Left renal pelvis (tissue), 4 donors: Measurements from ENCODE around the gene POU3F2. TPM values are rescaled to one million over a fixed set of nuclear protein-coding genes. Genes with fewer than 3 reads are reported as not detected.
A peak's percentile ranks its signal among the peaks of the same experiment; 100 is the strongest.

ENCODE experiments used
- DNase-seq, 4 donors: peaks; one replicate each; pipeline ENCODE4 v3.0.0-alpha.2; 2013; ENCODE audit warnings: low read depth in 4 of 4, low spot score in 3 of 4
- polyA plus RNA-seq, 4 donors: library from polyadenylated mRNA; unstranded; fragments of 120-200 nt; gene quantifications; one replicate each; pipeline ENCODE4 v1.2.1, GENCODE V29; 2013; ENCODE audit not compliant: insufficient read length in 4 of 4

The POU3F2 gene
- under 1 TPM; 0.04 to 0.10 (median 0.06) TPM for polyA plus RNA-seq

DNA sequence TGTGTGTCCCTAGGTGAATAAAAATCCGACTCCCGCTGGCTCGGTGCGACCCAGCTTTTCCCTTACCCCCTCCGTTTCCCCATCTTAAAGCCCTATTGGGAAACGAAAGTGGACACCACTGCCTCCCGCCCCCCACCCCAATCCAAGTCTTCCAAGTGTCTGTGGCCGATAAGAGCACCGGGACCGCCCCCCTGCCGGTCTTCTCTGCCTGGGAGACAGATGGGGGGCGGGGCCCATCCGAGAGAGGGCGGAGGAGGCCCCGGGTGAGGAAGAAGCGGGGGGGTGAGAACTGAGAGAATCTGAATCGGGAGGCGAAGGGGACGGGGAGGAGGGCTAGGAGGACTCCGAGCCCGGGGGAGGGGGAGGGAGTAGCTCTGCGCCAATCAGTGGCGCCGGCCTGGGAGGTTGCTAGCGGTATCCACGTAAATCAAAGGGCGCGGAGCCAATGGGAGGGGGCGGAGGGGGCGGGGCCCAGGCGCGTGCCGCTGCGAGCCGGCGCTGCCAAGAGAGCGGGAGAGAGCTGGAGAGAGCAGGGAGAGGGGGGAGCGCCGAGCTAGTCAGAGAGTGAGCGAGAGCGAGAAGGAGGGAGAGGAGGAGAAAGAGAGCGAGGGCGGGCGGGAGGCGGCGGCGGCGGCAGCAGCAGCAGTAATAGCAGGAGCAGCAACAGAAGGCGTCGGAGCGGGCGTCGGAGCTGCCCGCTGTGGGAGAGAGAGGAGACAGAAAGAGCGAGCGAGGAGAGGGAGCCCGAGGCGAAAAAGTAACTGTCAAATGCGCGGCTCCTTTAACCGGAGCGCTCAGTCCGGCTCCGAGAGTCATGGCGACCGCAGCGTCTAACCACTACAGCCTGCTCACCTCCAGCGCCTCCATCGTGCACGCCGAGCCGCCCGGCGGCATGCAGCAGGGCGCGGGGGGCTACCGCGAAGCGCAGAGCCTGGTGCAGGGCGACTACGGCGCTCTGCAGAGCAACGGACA lies at the start of gene POU3F2:
Gene POU3F2 (plus strand): TSS at position 515 of the 972 bp plus-strand sequence. CDS start 300 bp downstream, at position 815.
- peak; percentile 68 to 72 (median 71) for DNase-seq

DNA sequence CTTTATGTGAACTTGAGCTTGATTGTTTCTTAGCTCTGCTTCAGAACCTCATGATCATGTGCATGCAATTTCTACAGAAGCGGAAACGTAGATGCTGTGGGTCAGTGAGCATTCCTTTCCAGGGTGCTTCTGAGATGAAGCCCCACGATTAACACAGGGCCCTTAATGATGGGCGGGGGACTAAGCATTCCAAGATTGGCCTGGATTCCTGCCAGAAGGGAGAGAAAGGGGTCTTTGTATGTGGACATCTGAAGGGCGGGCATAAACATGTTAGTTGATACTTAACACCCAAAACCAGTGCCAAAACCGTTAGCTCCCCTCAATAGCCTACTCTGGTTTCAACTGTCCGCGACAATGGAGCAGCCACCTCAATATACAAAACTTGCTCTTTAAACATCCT lies 46.9 kb upstream of the POU3F2 start:
- DNase-seq: no peak

DNA sequence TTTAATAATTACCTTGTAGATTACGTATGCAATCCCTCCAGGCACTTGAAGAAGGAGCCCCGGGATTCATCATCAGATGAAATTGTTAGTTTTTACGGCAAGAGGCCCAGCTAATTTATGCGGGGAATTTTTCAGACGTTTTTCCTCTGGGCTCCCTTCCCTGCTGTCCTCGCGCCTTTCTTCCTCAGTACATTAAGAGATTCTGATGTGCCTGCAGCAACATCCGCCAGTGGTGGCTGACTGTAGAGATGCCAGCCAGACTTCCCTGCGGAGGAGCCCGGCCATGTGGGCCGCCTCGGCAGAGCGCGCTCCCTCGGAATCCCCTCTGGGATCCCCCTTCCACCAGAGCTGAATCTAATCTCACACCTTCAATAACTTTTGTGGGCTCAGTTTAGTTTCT lies 46.4 kb upstream of the POU3F2 start:
- DNase-seq: no peak

DNA sequence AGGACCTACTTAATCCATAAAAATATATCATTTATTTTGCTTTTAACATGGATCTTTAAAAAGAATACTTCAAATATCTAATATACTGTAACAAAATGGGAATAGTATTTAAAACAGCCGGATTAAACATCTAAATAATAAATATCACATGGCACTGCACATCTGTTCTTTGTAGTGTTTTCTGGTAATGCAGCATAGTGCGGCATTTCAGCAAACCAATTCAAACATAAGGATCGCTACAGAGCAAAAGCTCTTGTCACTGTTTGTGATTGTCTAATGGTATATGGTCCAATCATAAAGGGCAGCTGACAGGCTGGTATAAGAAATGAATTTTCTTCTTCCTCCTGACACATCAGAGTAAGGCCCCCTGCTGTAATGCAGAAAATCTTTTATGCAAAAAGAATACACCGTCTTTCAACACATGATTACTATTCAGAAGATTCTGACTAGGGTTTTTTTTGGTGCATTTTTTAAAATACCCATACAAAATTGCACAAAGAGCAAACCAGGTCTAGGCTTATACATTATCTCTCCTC lies 40.0 kb upstream of the POU3F2 start:
- no peak for DNase-seq

DNA sequence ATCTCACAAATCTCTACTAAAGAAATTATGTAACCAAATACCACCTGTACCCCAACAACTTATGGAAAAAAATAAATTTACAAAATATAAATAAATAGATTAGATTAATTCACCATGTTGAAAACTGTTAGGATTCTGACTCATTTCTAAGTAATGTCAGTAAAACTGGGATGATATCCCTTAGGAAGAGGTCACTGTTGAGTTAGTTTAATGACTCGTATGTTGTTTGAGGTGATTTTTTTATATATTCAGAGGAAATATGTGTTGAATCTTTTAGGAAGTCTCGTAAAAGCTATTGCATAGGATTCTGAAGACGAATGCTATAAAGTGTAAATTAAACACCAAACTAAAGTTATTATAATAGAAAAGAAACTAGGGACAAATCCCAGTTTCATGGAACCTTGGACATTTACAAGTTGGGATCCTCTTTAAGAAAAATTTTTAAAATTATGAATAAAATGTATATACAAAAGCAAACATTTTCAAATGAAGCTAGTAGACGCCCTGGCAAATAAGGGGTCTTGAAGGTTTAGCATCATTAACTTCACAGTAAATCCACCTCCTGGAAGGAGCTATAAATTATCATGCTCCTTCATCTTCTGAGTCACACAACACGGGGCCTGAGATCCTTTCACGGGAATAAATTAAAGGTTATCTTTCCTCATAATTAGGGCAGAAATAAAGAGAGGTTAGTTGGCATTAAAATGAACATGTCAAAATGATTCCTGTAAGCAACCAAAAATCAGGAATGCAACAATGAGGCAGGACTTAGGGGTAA lies 37.0 kb upstream of the POU3F2 start:
- DNase-seq: no peak

DNA sequence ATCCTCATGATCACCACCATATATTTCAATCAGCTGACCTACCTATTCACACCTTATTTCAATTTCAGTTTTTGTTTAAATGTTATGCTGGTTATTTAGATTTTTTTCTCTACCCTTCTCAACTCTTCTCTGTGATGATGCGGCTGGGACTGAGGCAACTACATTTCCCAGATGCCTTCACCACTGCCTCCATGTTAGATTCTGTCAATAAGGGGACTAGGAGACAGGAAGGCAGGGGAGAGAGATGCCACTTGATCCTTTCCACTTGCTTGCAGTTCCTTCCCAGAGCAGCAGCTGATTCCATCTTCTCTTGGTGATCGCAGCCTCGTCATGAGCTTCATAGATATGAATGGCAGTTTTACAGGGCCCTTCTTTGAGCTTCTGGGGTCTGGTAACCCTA lies 33.5 kb upstream of the POU3F2 start:
- no peak for DNase-seq

DNA sequence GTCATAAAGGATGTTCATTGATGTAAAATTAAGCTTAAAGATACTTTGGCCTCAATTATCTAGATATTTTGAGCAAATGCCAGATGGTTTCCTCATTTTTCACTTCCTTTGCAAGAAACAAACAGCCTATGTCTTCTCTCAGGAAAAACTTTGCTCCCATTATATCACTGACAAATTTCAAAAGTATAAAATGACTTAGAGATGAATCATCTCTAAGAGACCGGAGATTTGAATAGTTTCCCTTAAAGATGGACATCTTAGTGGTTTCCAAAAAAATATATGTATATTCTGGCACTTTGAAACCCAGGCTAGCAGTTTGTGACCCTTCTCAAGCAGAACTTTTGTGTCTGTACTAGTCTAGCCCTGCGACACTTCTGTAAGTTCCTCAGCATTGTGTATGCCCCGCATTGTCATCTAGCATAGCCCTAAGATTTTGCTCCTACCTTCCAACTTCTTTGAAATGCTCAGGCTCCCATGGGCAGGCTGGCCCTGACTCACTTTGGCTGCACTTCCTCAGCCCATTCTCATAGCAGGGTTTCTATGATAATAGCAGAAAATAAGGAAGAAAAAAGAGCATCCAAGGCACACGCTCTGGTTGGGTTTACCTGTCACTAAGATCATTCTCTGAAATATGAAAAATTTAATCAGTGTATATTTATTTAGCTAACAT lies 25.7 kb upstream of the POU3F2 start:
- no peak for DNase-seq

DNA sequence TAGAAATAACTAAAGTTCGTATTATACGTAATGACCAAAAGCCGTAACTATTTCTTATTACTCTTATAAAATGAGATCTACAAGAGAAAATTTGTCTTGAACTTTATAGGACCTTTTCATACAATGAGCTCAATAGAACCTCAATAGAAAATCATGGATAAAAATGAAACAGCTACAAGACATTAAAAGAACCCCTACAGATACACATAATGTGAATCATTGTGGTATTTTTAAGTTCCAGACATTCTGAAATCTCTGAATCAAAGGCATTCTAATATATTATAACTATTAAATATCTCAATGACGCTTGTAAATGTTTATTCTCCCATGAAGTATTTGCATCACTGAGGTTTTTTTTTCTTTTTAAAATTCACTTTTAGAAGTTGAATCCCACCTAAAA lies 22.2 kb upstream of the POU3F2 start:
- no peak for DNase-seq

DNA sequence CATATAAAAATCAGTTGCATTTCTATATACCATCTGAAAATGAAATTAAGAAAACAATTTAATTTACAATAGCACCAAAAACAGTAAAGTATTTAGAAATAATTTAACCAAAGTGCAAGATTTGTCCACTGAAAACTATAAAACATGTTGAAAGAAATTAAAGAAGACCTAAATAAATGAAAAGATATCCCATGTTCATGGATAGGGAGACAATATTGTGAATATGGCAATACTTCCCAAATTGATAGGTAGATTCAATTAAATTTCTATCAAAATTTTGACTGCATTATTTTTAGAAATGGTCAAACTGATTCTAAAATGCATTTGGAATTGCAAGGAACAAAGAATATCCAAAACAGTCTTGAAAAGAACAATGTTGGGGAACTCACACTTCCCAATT lies 17.6 kb upstream of the POU3F2 start:
- no peak for DNase-seq

DNA sequence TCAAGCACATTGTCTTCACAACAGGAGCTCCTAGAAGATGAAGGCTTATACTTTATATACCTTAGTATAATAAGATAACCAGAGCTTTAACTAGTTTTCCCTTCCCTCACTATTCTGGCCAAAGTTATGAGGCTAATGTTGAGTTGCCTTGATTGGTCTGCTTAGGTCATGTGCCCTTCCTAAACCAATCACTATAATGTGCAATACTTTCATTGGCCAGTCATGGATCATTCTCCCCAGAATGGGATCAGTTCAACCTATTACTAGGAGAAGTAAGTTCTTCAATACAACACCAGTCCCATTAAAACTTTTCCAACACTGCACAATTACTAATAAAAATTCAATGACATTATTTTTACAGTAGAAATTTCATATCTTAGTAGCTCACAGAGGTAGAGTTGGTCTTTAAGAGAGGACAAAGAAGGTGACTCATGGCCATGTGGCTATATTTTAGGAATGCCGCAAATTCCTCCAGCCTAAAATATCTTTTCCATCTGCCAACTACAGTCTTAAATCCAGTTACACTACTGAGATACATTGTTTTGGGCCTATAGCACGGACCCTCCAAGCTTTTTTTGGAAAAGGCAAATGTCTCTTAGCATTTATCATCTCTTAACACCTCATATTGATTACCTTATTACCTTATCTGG lies 12.5 kb upstream of the POU3F2 start:
- DNase-seq: no peak

DNA sequence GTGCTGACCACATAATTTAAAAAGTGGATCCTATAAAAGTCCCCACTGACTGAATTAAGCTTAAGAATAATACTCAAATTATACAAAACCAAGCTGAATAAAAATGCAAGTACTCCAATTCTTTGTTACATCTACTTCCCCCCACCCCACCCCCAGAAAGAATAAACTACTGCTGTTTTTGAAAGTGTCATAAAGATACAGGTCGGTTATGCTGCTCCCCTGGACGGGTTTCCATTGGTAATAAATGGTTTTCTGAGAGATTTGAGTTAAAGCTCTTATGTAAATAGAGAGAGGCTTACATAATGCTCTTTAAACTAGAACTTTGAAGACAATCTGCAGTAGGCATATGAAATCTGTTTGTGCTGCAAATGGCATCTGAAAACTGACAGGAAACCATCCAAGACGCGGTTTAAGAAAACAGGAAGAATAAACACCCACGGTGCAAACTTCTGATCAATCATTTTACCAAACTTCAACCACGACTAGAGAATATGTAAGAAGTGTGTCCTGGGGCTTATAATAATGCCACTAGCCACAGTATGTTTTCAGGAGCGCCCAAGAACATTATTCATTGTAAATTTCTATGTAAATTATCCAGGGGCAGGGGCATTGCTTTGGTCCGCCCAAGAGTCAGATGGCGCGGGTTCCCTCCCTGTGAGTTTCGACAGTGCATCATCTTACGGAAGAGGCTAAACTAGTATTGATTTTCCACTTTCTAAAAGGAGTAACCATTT lies 10.8 kb upstream of the POU3F2 start:
- no peak for DNase-seq

DNA sequence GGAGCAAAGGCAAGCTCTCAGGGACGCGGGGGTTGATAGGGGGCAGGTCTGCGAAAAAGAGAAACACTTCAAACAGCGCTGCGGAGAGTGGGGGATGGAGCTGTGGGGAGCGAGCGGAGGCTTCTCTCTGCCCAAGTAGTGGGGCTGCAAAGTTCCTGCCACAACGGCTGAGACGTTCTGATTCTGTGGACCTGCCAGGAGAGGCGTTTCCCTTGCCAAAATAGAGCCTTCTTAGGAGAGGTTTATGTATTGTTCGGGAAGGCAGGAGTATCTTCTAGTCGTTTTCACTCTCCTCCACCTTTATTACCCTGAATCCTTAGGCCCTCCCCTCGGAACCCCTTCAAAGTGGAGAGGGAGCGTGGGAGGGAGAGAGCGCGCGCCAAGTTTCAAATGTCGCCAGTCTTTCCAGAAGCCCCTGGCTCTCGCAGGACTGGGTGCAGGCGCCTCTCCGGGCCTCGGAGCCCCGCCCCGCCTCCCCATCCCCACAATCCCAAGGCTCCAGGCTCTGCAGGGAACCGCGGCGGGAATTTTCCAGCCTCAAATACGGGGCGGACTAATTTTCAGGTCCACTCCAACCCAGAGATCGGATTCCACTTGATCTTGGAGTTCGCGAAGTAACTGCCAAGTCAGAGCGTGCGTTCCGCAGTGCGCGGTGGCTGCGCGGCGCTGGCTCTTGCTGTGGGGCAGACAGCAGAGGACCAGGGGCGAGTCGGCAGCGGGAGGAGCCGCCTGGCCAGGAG lies 10.0 kb upstream of the POU3F2 start:
- no peak for DNase-seq

DNA sequence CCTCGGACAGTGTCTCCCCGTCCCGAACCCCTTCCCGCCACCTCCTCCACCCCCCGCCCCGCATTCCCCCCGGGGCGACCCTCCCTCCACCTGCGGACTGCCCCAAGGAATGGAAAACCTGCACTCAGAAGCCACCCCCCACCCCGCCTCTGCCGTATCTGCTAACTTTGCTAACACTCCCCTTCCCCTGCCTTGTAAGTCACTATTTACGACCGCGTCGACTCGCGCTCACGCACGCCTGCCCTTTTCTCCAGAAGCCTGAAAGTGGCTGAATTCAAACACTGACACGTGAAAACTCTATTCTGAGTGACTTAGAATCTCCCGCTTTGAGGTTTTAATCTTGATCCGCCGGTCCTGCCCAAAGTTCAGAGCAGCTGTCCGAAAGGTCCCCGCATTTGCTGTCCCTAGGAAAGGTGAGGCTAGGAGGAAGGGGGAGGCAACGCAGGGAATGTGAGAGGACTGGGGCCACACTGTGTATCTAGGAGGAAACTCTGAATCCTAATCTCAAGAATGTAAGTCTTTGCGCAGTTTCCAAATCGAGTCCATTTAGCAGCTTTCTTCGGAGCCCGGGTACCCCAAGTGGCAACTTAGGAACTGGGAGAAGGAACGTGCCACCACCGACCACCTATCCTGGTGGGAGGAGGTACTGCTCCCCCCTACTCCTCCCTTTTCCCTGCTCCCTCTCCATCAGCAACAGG lies 9.3 kb upstream of the POU3F2 start:
- no peak for DNase-seq

DNA sequence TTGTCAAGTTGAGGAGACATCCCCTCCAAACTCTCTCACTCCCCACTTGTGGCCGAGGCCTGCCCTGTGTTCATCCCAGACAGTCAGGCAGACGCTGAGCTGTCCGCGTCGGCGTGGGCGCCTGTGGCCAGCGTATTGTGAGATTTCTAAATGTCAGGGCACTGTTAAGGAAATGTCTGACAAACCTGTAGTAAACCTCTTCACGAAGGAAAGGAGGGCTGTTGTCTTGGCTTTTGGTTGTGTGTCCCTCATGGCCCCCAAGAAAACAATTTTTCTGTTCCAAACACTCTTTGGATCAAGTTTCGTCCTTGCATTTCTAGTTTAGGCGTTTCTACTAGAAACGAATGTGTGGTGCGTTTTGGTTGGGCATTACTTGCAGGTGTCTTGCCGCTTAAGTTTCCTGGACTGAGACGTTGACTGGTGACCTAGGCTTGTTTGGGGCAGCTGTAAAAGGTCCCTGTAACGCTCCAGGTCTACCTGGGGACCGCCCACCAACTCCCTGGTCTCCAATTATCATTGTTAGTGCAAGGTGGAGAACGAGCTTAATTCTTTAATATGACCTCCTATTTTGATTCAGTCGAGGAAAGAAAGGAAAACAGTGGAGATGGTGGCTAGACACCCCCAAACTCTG lies 8.7 kb upstream of the POU3F2 start:
- DNase-seq: no peak

DNA sequence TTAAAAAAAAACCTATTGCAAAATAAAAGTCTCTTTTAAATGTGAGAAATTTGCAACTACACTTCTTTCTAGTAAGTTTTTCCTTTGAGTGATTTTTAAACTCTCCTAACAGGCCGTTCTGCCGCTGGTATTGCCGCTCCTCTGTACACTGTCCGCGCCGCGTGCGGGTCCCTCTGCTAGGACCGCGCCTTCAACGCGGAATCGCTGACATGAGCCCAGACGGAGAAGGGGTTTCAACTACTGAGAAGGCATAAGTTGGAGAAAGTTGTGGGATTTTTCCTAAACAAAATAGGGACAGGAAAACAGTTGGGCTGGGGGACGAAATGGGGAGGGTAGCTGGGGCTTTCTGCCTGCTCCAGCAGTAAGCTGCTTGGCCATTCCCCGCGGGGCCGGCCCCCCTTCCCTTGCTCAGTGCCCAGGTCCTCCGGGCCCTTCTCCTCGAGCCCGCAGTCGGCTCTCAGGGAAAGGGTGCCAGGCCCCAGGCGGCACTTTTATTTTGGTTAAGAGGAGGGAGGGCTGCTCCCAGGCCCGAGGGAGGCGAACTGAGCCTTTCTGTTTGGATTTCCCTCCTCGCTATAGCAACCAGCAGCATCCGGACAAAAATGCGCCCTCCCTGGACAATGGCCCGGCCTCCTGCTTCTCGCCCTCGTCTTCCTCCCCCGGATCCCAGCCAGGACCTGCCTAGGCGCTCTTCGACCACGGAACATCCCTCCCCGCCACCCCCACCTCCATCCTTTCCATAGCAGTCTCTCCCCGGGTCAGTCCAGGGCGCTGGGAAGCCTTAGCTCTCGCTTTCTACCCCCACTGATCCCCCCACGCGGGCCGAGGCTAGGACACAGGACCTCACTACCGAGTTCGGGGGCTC lies 6.8 kb upstream of the POU3F2 start:
- no peak for DNase-seq

DNA sequence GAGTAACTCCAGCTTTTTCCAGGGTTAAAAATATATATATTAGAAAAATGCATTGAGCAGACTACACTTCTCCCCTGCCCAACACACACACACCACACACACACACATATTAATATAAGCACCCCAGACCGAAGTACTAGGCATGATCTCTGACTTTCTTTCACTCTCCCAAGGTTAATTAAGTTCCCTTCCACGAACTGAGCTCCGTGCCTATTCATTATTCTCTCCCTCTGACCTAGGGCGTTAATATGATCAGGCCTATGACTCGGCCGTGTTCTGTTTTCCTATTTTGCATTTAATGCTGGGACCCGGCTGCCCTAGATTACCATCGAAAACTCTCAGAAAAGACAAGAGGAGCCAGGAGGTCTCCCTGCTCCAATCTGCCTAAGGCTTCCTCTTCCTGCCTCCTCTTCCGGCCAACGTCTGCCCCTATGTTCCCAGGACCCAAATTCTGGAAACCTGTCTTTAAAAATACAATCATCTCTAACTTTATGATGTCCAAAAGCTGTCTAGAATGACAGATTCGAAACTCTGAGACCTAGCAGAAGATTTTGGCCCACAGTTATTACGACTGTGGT lies 6.1 kb upstream of the POU3F2 start:
- no peak for DNase-seq
